ENCODE data around the gene PPP6R3. TPM values are rescaled to one million over a fixed set of nuclear protein-coding genes. Genes with fewer than 3 reads are reported as not detected.
"Not testable (repeated sequence)": the region's sequence is repeated elsewhere in the genome, so short reads cannot be mapped to it uniquely, and the experiment has no call there.

Gene PPP6R3
- total RNA-seq, 1 donor from 2014 or later: 55.8 TPM

- H3K4me3 ChIP-seq (ENCODE audit: low read depth, low read length): no peak overlapping the region
- no peak for TF ChIP-seq CTCF (conservative IDR thresholded peaks at IDR 0.05; ENCODE audit: low read depth, low read length)
- no peak for DNase-seq (ENCODE audit: low read depth)
Observed at GRCh38 chr11:68448604-68449011, 11.9 kb upstream of the PPP6R3 start.

- TF ChIP-seq CTCF (conservative IDR thresholded peaks at IDR 0.05; ENCODE audit: low read depth, low read length): no peak
- DNase-seq (ENCODE audit: low read depth): no peak
Observed at GRCh38 chr11:68449951-68450350, 10.6 kb upstream of the PPP6R3 start.

GRCh38 chr11:68450711-68451110, 9.8 kb upstream of the PPP6R3 start:
- DNase-seq (ENCODE audit: low read depth): no peak
- TF ChIP-seq CTCF (conservative IDR thresholded peaks at IDR 0.05; ENCODE audit: low read depth, low read length): no peak
- no peak overlapping the region for H3K4me3 ChIP-seq (ENCODE audit: low read depth, low read length)

More at GRCh38 chr11:68449951-68450350, 10.6 kb upstream of the PPP6R3 start:
- no peak overlapping the region for H3K4me3 ChIP-seq (ENCODE audit: low read depth, low read length)

GRCh38 chr11:68454767-68455166, 5.8 kb upstream of the PPP6R3 start:
- no peak for DNase-seq (ENCODE audit: low read depth)
- no peak overlapping the region for H3K4me3 ChIP-seq (ENCODE audit: low read depth, low read length)
- no peak for TF ChIP-seq CTCF (conservative IDR thresholded peaks at IDR 0.05; ENCODE audit: low read depth, low read length)

GRCh38 chr11:68455485-68455884, 5.1 kb upstream of the PPP6R3 start:
- no peak for TF ChIP-seq CTCF (conservative IDR thresholded peaks at IDR 0.05; ENCODE audit: low read depth, low read length)
- DNase-seq (ENCODE audit: low read depth): no peak
- no peak overlapping the region for H3K4me3 ChIP-seq (ENCODE audit: low read depth, low read length)

- DNase-seq (ENCODE audit: low read depth): no peak
- H3K4me3 ChIP-seq (ENCODE audit: low read depth, low read length): no peak overlapping the region
- TF ChIP-seq CTCF (conservative IDR thresholded peaks at IDR 0.05; ENCODE audit: low read depth, low read length): no peak
Observed at GRCh38 chr11:68457216-68457897, 3.2 kb upstream of the PPP6R3 start.

GRCh38 chr11:68457898-68458249, 2.7 kb upstream of the PPP6R3 start:
- H3K4me3 ChIP-seq (ENCODE audit: low read depth, low read length): no peak overlapping the region
- no peak for DNase-seq (ENCODE audit: low read depth)
- TF ChIP-seq CTCF (conservative IDR thresholded peaks at IDR 0.05; ENCODE audit: low read depth, low read length): no peak

- not testable (repeated sequence) for H3K4me3 ChIP-seq (ENCODE audit: low read depth, low read length); DNase-seq (ENCODE audit: low read depth)
Observed at GRCh38 chr11:68458340-68458739, 2.2 kb upstream of the PPP6R3 start.
